SK-N-SH treated with all-trans-retinoic acid at 6 μM for 48 hours (cell line): ENCODE data around the gene CDK5RAP2.

Source experiments
- ARNTL ChIP-seq: fragments of 450-650 bp; formaldehyde crosslinking; IDR thresholded peaks from 2 replicates; pipeline ENCODE4 v1.5.0; 2020; ENCODE audit warnings: low read depth, mild to moderate bottlenecking, moderate library complexity, borderline replicate concordance
- BACH2 ChIP-seq: fragments of 250-450 bp; sonication (Bioruptor Pico); IDR thresholded peaks from 2 replicates; pipeline ENCODE4 v1.9.0; 2021; ENCODE audit warnings: mild to moderate bottlenecking, borderline replicate concordance
- CSRNP3 ChIP-seq: fragments of 250-450 bp; sonication (Bioruptor Pico); IDR thresholded peaks from 2 replicates; pipeline ENCODE4 v1.5.1; 2021; ENCODE audit warnings: mild to moderate bottlenecking, moderate library complexity
- GLIS3 ChIP-seq: fragments of 250-450 bp; sonication (Bioruptor Pico); IDR thresholded peaks from 2 replicates; pipeline ENCODE4 v1.5.0; 2020; ENCODE audit warnings: mild to moderate bottlenecking, moderate library complexity
- ISL1 ChIP-seq: fragments of 250-450 bp; sonication (Bioruptor Pico); IDR thresholded peaks from 2 replicates; pipeline ENCODE4 v2.1.2; 2022; ENCODE audit warnings: mild to moderate bottlenecking, moderate library complexity
- OSR1 ChIP-seq: fragments of 250-450 bp; sonication (Bioruptor Pico); IDR thresholded peaks from 2 replicates; pipeline ENCODE4 v1.8.0; 2022; ENCODE audit warnings: moderate library complexity, mild to moderate bottlenecking, inconsistent platforms
- PATZ1 ChIP-seq: fragments of 250-450 bp; sonication (Bioruptor Pico); IDR thresholded peaks from 2 replicates; pipeline ENCODE4 v1.8.0; 2020; ENCODE audit warnings: mild to moderate bottlenecking, moderate library complexity, borderline replicate concordance
- SNAI2 ChIP-seq: fragments of 250-450 bp; sonication (Bioruptor Pico); IDR thresholded peaks from 2 replicates; pipeline ENCODE4 v1.5.0; 2020; ENCODE audit warnings: mild to moderate bottlenecking, moderate library complexity
- TOX ChIP-seq: fragments of 250-450 bp; sonication (Bioruptor Pico); IDR thresholded peaks from 2 replicates; pipeline ENCODE4 v1.8.0; 2021; ENCODE audit warnings: mild to moderate bottlenecking, moderate library complexity, borderline replicate concordance
- ZFP3 ChIP-seq: fragments of 250-450 bp; sonication (Bioruptor Pico); IDR thresholded peaks from 2 replicates; pipeline ENCODE4 v1.5.0; 2020; ENCODE audit warnings: mild to moderate bottlenecking, moderate library complexity
- ZFP30 ChIP-seq: fragments of 450-650 bp; formaldehyde crosslinking; IDR thresholded peaks from 2 replicates; pipeline ENCODE4 v1.5.0; 2022; ENCODE audit warnings: mild to moderate bottlenecking, moderate library complexity
- ZNF70 ChIP-seq: fragments of 450-650 bp; formaldehyde crosslinking; IDR thresholded peaks from 2 replicates; pipeline ENCODE4 v1.5.0; 2020; ENCODE audit warnings: mild to moderate bottlenecking, moderate library complexity
- TF ChIP-seq, protein P1 (sequence below): fragments of 250-450 bp; sonication (Bioruptor Pico); IDR thresholded peaks from 2 replicates; pipeline ENCODE4 v1.5.1; 2020; ENCODE audit warnings: low read depth, mild to moderate bottlenecking, moderate library complexity

DNA sequence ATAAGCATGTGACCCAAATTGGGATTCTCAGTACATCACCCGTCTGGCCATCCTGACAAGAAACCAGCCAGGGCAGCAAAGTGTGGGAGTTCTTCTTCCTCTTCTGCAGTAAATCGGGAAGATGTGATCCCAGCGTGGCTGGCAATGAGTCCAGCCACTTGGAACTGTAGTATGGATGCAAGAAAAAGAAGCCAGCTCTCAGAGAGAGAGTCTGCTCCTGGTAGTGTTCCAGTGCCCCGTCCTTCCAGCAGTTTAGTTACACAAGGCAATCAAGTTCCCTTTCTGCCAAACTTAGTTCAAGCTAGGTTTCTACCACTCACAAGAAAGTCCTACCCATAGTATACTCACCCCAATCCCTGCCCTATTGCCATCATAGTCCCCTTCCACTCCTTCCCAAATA is 65.6 kb downstream of the CDK5RAP2 start:
- TF ChIP-seq PATZ1 (CRISPR knock-in tag) (no peak), ZFP3 (CRISPR knock-in tag) (no peak), ARNTL (CRISPR knock-in tag) (no peak), CSRNP3 (no peak), ZFP30 (CRISPR knock-in tag) (no peak), SNAI2 (CRISPR knock-in tag) (no peak), GLIS3 (no peak), ZNF70 (CRISPR knock-in tag) (no peak), TOX (CRISPR knock-in tag) (no peak), OSR1 (CRISPR knock-in tag) (no peak), ISL1 (no peak), BACH2 (CRISPR knock-in tag) (no peak)
- TF ChIP-seq, protein P1, sequence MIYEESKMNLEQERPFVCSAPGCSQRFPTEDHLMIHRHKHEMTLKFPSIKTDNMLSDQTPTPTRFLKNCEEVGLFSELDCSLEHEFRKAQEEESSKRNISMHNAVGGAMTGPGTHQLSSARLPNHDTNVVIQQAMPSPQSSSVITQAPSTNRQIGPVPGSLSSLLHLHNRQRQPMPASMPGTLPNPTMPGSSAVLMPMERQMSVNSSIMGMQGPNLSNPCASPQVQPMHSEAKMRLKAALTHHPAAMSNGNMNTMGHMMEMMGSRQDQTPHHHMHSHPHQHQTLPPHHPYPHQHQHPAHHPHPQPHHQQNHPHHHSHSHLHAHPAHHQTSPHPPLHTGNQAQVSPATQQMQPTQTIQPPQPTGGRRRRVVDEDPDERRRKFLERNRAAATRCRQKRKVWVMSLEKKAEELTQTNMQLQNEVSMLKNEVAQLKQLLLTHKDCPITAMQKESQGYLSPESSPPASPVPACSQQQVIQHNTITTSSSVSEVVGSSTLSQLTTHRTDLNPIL, result no peak
